Pancreas (tissue), 10 donors: ENCODE results near the gene SATB1. TPM values are rescaled to one million over a fixed set of nuclear protein-coding genes. Genes with fewer than 3 reads are reported as not detected.

Experiments
- ATAC-seq, 4 donors: fragments of 200-7000 bp; cut with Tn5 transposase; one replicate each; pipeline versions ENCODE4 v1.8.0 to v1.9.1; 2020; ENCODE audit warnings: mild to moderate bottlenecking in 4 of 4, moderate library complexity in 4 of 4
- DNase-seq, 6 donors: peaks; one replicate each; pipeline ENCODE4 v3.0.0-alpha.2; 2020
- FAIRE-seq: peaks from 2 replicates; lab custom pipeline; 2012; peaks lifted over from hg19 to GRCh38; lab: Jason Lieb, UNC
- H3K27ac ChIP-seq, 4 donors: fragments of 200-600 bp; sonication (generic); 1 replicate in 3 of 4; 2 replicates in 1 of 4; pipeline versions ENCODE4 v1.5.0 to v1.8.0; 2020
- H3K27me3 ChIP-seq, 4 donors: fragments of 200-600 bp; one replicate each; pipeline ENCODE4 v1.8.0; 2021
- H3K36me3 ChIP-seq, 3 donors: fragments of 200-600 bp; sonication (generic) in 1 of 3; one replicate each; pipeline versions ENCODE4 v1.5.0 to v1.8.0; 2020 to 2021
- H3K4me1 ChIP-seq, 3 donors: fragments of 200-600 bp; one replicate each; pipeline ENCODE4 v1.8.0; 2021
- H3K4me3 ChIP-seq, 4 donors: fragments of 200-600 bp; sonication (generic) in 2 of 4; one replicate each; pipeline versions ENCODE4 v1.5.0 to v1.8.0; 2020 to 2021
- H3K9me3 ChIP-seq, 4 donors: fragments of 200-600 bp; one replicate each; pipeline ENCODE4 v1.8.0; 2021
- WGBS, 2 donors: extraction: QIAGEN DNeasy Blood & Tissue Kit; methylation state at CpG; one replicate each; pipeline ENCODE4 v1.1.7; 2013; 5-methylcytosine and 5-hydroxymethylcytosine counted together
- intact Hi-C, 3 donors: fragments of 100-400 bp; cut with DNase I; formaldehyde crosslinking; loops; one replicate each; pipeline versions ENCODE4 v1.11.1 to v1.14.2; 2022
- polyA plus RNA-seq, 2 donors: library from polyadenylated mRNA; stranded (reverse); fragments of 200-250 nt; gene quantifications; one replicate each; pipeline ENCODE4 v1.2.3, GENCODE V29; 2013
- total RNA-seq, 6 donors: library from RNA; stranded (reverse); fragmentation: NEBNext Ultra II Directional in 4 of 6; extraction: Animal tissue kit (Norgen Biotek cat#: 25700) in 4 of 6; gene quantifications; one replicate each; pipeline versions ENCODE4 v1.2.1 to v1.2.4, GENCODE V29; 2021 to 2023
- TF ChIP-seq, protein P1 (sequence below), 4 donors: fragments of 200-600 bp; sonication (generic) in 3 of 4; IDR thresholded peaks; one replicate each; pipeline versions ENCODE4 v1.5.0 to v1.8.0; 2021; ENCODE audit warnings: antibody characterized with exemption in 4 of 4
- donor health status: healthy with polysubstance abuse.
- donor health status: DM: no; HTN: no; CAD: no; lungs with moderate emphysema.
- donor health status: DM: no; HTN: no; CAD: no.
- donor health status: control.
- donor health status: control.
- donor health status: Bipolar disorder and iron deficiency.
- donor health status: DM: yes; HTN: yes; CAD: no.
- donor health status: DM: no; HTN: no; CAD: no.
- donor health status: DM: no; HTN: no; CAD: no.
- donor health status: DM: yes; HTN: yes; CAD: no.

The SATB1 gene
- total and polyA plus RNA-seq, 8 donors = 12.6 to 40.0 (median 26.7) TPM

DNA sequence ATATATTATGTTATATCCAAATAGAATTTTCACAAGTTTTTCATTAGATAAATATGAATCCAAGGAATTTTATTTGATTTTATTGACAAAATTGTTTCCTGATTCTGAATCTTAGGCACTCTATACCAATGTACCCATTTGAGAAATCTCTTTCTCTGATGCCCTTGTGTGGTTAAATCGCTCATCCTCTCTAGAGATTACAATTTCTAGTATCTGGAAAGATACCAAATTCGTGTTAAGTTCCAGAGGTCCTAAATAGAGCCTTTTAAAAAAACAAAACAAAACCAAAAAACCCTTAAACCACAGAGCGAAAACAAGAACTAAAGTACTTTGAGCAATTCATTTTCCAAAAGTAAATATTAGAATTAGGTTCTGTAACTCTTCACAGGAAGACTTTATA, 20.0 kb downstream of the SATB1 start:
- intact Hi-C loops = no loop called here
- Histone ChIP-seq H3K27me3 (no peaks in the 10 kb centered on the region), H3K9me3 (no peaks in the 10 kb centered on the region), H3K4me3 (no peak overlapping the region), H3K4me1 (peaks cover 0 to 4% (median 0%) of the 10 kb centered on the region in 3 donors), H3K36me3 (no peaks in the 10 kb centered on the region), H3K27ac (no peak overlapping the region)
- DNase-seq = no peak
- ATAC-seq = no peak
- TF ChIP-seq, protein P1, sequence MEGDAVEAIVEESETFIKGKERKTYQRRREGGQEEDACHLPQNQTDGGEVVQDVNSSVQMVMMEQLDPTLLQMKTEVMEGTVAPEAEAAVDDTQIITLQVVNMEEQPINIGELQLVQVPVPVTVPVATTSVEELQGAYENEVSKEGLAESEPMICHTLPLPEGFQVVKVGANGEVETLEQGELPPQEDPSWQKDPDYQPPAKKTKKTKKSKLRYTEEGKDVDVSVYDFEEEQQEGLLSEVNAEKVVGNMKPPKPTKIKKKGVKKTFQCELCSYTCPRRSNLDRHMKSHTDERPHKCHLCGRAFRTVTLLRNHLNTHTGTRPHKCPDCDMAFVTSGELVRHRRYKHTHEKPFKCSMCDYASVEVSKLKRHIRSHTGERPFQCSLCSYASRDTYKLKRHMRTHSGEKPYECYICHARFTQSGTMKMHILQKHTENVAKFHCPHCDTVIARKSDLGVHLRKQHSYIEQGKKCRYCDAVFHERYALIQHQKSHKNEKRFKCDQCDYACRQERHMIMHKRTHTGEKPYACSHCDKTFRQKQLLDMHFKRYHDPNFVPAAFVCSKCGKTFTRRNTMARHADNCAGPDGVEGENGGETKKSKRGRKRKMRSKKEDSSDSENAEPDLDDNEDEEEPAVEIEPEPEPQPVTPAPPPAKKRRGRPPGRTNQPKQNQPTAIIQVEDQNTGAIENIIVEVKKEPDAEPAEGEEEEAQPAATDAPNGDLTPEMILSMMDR (IDR thresholded peaks at IDR 0.05) = no peak
- FAIRE-seq = no peak
- WGBS, 2 donors = 82 to 85% methylated on average over 3 of the region's 3 CpGs

DNA sequence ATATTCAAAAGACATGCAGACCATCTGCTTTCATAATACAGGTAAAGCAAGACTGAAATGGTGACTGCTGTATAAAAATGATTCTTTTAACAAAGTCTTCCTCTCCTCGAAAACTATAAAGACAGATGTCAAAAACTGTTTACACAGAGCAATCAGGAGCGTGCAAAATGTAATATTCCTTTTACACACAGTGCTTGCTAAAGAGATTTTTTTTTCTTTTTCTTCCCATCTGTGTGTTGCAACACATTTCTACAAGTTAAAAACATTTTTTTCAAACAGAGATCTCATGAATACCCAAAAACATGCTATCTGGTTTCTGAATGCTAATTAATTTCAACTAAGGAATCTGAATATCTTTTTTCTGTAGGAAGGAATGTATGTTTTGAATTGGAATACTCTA, 22.1 kb downstream of the SATB1 start:
- H3K4me3 ChIP-seq = no peak overlapping the region
- ATAC-seq (no peak), FAIRE-seq (no peak), DNase-seq (no peak)
- no peaks in the 10 kb centered on the region for H3K36me3 ChIP-seq
- H3K4me1 ChIP-seq = peaks cover 0 to 4% (median 0%) of the 10 kb centered on the region in 3 donors
- TF ChIP-seq, protein P1 (IDR thresholded peaks at IDR 0.05) = no peak
- no peak overlapping the region for H3K27ac ChIP-seq
- no peaks in the 10 kb centered on the region for H3K27me3 ChIP-seq
- intact Hi-C loops = no loop called here
- 61 to 65% methylated on average over 2 of the region's 2 CpGs for WGBS, 2 donors
- no peaks in the 10 kb centered on the region for H3K9me3 ChIP-seq

DNA sequence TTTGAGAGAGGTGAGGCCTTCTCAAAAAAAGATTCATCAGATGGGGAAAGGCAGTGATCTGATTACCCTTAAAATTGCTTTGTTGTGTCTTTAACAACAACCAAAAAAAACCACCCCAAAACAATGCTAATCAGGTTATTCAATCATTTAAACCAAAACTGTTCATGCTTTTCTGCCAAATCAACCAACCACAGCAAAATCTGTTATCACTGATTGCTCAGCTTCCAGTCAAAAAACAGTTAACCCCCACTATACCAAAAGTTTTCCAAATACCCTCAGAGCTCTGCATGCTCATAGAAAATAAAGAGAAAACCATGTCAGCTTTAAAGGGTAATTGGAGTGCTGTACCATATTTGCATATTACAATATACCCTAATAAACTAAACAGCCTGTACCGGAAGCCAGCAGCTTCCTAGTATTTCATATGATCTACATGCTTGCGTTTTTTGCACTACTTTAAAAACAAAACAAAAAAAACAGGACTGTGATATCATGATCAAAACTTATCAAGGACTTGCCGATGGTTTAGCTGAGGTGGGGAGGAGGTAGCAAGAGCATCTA, 22.8 kb downstream of the SATB1 start:
- Histone ChIP-seq H3K36me3 (no peaks in the 10 kb centered on the region), H3K27ac (no peak overlapping the region), H3K4me3 (no peak overlapping the region), H3K9me3 (no peaks in the 10 kb centered on the region), H3K4me1 (peaks cover 0 to 4% (median 0%) of the 10 kb centered on the region in 3 donors), H3K27me3 (no peaks in the 10 kb centered on the region)
- WGBS, 2 donors = 48 to 55% methylated on average over 3 of the region's 3 CpGs
- ATAC-seq (no peak), DNase-seq (no peak), FAIRE-seq (no peak)
- TF ChIP-seq, protein P1 (IDR thresholded peaks at IDR 0.05) = no peak
- intact Hi-C loops = no loop called here

DNA sequence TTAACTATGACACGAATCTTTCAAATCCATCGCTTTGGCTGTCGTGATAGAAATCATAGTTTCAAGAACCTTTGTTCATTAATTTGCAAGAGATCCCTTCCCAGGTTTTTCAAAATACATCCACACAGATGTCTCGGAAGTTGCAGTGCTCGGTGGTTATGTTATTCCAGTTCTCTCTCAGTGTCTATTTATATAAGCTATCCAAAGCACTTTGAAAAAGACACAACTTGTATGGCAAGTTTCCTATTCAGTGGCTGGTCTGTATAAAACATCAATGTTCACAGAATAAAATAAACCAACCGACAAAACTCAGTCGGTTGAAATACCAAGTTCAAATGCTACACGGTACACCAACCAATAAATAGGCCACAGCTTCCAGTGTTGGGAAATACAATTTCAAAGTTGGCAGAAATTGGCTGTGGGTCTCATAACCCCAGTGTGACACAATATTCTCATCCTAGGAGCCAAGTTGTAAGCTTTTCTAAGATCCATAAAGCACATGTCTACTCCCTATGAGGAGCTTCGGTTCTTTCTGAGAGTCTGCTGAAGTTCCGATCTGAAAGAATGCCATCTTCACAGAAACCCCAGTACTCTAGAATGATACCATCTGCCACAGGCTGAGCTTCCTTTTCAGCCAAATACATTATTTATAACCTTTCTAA, 23.7 kb downstream of the SATB1 start:
- no peaks in the 10 kb centered on the region for H3K27me3 ChIP-seq
- no peak for FAIRE-seq
- no peaks in the 10 kb centered on the region for H3K36me3 ChIP-seq
- 92% methylated on average over 10 of the region's 10 CpGs for WGBS, 2 donors
- TF ChIP-seq, protein P1 (IDR thresholded peaks at IDR 0.05) = no peak
- intact Hi-C loops = no loop called here
- no peak for DNase-seq
- ATAC-seq = peak in 1 of 4 donors; percentile 22
- H3K4me3 ChIP-seq = no peak overlapping the region
- H3K9me3 ChIP-seq = no peaks in the 10 kb centered on the region
- H3K4me1 ChIP-seq = peaks cover 0 to 4% (median 0%) of the 10 kb centered on the region in 3 donors
- no peak overlapping the region for H3K27ac ChIP-seq

DNA sequence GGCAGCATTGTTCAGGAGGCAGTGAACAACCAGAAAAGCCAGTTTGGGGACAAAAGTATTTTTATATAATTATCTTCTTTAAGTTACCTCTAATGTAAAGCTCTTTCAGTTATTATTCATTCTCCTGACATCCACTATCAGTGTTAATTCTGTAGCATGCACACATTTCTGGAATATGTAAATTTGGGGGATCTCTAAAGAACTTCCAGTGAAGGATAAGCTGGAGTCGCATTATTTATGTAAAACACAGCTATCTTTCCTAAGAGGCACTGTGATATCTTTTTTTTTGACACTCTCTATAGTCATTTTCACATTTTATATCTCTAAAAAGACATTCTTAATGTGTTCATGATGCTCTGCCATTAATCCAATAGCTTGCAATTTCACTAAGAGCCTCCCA, 26.7 kb downstream of the SATB1 start:
- H3K4me3 ChIP-seq = no peak overlapping the region
- no peaks in the 10 kb centered on the region for H3K4me1 ChIP-seq
- no peaks in the 10 kb centered on the region for H3K27me3 ChIP-seq
- peaks cover 0 to 12% (median 0%) of the 10 kb centered on the region in 3 donors for H3K36me3 ChIP-seq
- no peak for ATAC-seq
- intact Hi-C loops = no loop called here
- no peak for FAIRE-seq
- 90 to 93% methylated on average over 1 of the region's 1 CpG for WGBS, 2 donors
- no peak overlapping the region for H3K27ac ChIP-seq
- no peak for DNase-seq
- no peaks in the 10 kb centered on the region for H3K9me3 ChIP-seq
- TF ChIP-seq, protein P1 (IDR thresholded peaks at IDR 0.05) = no peak
